OCI-M1 (cell line): ENCODE results near the gene FOXC2.

Experiments used
- DNase-seq: peaks from one replicate; lab custom pipeline; 2025; lab: John Stamatoyannopoulos, UW

The FOXC2 gene

GRCh38 chr16:86573646-86574508 is 7.2 kb downstream of the FOXC2 start:
- DNase-seq = no peak

GRCh38 chr16:86574646-86575045 is 8.0 kb downstream of the FOXC2 start:
- DNase-seq = no peak

- DNase-seq = no peak
Measured at GRCh38 chr16:86575095-86575685, 8.6 kb downstream of the FOXC2 start.

- DNase-seq = peak; percentile 85
Measured at GRCh38 chr16:86575754-86576557, 9.3 kb downstream of the FOXC2 start.

GRCh38 chr16:86576591-86577313 is 10.1 kb downstream of the FOXC2 start:
- no peak for DNase-seq

- DNase-seq = no peak
Measured at GRCh38 chr16:86577314-86577971, 10.8 kb downstream of the FOXC2 start.

- no peak for DNase-seq
Measured at GRCh38 chr16:86578061-86578599, 11.5 kb downstream of the FOXC2 start, which contains the start of gene FOXL1. FOXL1 (plus strand) TSS chr16:86578549; CDS start chr16:86578724, 175 bp downstream.

- no peak for DNase-seq
Measured at GRCh38 chr16:86578611-86579267, 12.1 kb downstream of the FOXC2 start.

- no peak for DNase-seq
Measured at GRCh38 chr16:86579268-86580062, 12.8 kb downstream of the FOXC2 start.

- no peak for DNase-seq
Measured at GRCh38 chr16:86580063-86580790, 13.6 kb downstream of the FOXC2 start.

- no peak for DNase-seq
Measured at GRCh38 chr16:86580791-86581170, 14.2 kb downstream of the FOXC2 start.

GRCh38 chr16:86581458-86581857 is 14.8 kb downstream of the FOXC2 start:
- DNase-seq = no peak

GRCh38 chr16:86584071-86584685 is 17.5 kb downstream of the FOXC2 start:
- no peak for DNase-seq

GRCh38 chr16:86584726-86585721 is 18.4 kb downstream of the FOXC2 start:
- no peak for DNase-seq

GRCh38 chr16:86585821-86586611 is 19.4 kb downstream of the FOXC2 start:
- no peak for DNase-seq

GRCh38 chr16:86587487-86587886 is 20.9 kb downstream of the FOXC2 start:
- no peak for DNase-seq
